HG03520 (cell line): ENCODE results near the gene ILDR2.
"Not testable (repeated sequence)": the region's sequence is repeated elsewhere in the genome, so short reads cannot be mapped to it uniquely, and the experiment has no call there.

Experiments used
- ATAC-seq: cut with Tn5 transposase; IDR thresholded peaks from one replicate; pipeline ENCODE4 v1.9.1; 2021; ENCODE audit warnings: mild to moderate bottlenecking, moderate library complexity; ENCODE audit not compliant: unreplicated experiment

Gene ILDR2

GRCh38 chr1:166895766-166896165 is 79.6 kb downstream of the ILDR2 start:
- no peak for ATAC-seq

GRCh38 chr1:166889776-166890175 is 85.6 kb downstream of the ILDR2 start:
- ATAC-seq, result no peak

- ATAC-seq, result no peak
Observed at GRCh38 chr1:166888373-166889111, 86.8 kb downstream of the ILDR2 start.

GRCh38 chr1:166884971-166885370 is 90.4 kb downstream of the ILDR2 start:
- ATAC-seq, result peak; percentile 12

GRCh38 chr1:166884040-166884642 is 91.2 kb downstream of the ILDR2 start:
- peak; percentile 61 for ATAC-seq

- ATAC-seq, result no peak
Observed at GRCh38 chr1:166882893-166883292, 92.4 kb downstream of the ILDR2 start.

- ATAC-seq, result not testable (repeated sequence)
Observed at GRCh38 chr1:166878173-166878917, 97.0 kb downstream of the ILDR2 start.

- peak; percentile 3 for ATAC-seq
Observed at GRCh38 chr1:166876540-166876838, 98.9 kb downstream of the ILDR2 start.

GRCh38 chr1:166875734-166876539 is 99.4 kb downstream of the ILDR2 start, which contains the start of gene TADA1:
Gene TADA1 (minus strand): TSS chr1:166876264. CDS start chr1:166876233, 31 bp downstream.
- peak; percentile 87 for ATAC-seq

GRCh38 chr1:166875302-166875733 is 100.0 kb downstream of the ILDR2 start:
- ATAC-seq, result no peak

- no peak for ATAC-seq
Observed at GRCh38 chr1:166874464-166874863, 100.9 kb downstream of the ILDR2 start.

GRCh38 chr1:166870584-166870983 is 104.8 kb downstream of the ILDR2 start:
- ATAC-seq, result no peak

GRCh38 chr1:166869318-166870099 is 105.8 kb downstream of the ILDR2 start:
- ATAC-seq, result no peak

- ATAC-seq, result no peak
Observed at GRCh38 chr1:166868639-166869038, 106.7 kb downstream of the ILDR2 start.

GRCh38 chr1:166865926-166866325 is 109.4 kb downstream of the ILDR2 start:
- ATAC-seq, result no peak

- ATAC-seq, result no peak
Observed at GRCh38 chr1:166859597-166859996, 115.7 kb downstream of the ILDR2 start.

GRCh38 chr1:166858726-166859419 is 116.5 kb downstream of the ILDR2 start:
- no peak for ATAC-seq
